ENCODE results near the gene GZF1. TPM values are rescaled to one million over a fixed set of nuclear protein-coding genes. Genes with fewer than 3 reads are reported as not detected.

The GZF1 gene
- total RNA-seq, 1 donor from 2014 or later, result 12.6 TPM

DNA sequence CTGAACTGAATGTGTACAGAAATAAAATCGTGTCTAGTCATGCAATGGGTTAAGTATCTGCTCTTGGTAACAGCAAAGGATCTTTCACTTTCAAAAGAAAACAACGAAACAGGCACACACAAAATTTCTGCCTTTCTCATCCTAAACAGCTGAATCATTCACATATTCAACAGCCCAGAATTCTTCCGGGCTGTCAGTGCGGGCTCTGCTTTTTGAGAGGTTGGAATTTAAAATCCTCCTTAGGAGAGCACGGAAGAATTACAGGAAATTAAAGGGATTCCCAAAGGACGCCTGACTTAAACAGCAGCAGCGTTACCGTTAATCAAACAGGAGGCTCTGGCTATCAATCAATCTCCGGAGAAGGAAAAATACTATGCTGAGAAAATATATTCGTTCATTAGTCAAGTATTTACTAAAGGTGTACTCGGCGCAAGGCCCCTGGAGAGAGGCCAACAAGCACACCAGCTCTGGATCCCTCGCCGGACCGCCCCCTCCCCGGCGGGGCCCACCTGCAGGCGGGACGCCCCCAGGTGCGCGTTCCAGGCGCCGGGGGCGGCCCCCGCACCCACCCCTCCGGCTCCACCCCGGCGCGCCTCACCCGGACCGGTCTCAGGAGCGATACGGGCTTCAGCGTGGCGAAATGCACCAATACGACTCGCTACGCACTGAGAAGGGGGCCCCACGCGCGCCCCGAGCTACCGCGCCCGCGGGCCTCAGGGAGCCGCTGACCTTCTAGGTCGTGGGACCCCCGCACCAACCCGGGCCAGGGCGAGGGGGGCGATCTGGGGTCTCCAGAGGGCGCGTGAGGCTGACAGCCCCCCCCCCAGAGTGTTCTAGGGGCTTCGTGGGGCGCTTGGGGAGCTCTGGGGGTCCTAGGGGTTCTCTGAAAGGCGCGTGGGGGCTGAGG is 58.3 kb downstream of the GZF1 start:
- Mint-ChIP-seq H3K4me1 (ENCODE audit: low read depth) (peaks cover 57% of the 10 kb centered on the region), H3K27me3 (ENCODE audit: insufficient read depth) (no peaks in the 10 kb centered on the region), H3K27ac (peak overlapping the region; percentile 81), H3K9me3 (no peaks in the 10 kb centered on the region), H3K4me3 (peak overlapping the region; percentile 97), H3K36me3 (ENCODE audit: low read depth) (peaks cover 4% of the 10 kb centered on the region)
- intact Hi-C loops (cut with micrococcal nuclease), result loop anchor here (1.0 to 5.0 kb wide), 3 partner anchors 12 to 1987 kb away; partner anchors contain the start of gene GINS1
- DNase-seq (ENCODE audit: low spot score), result peak; percentile 31

GRCh38 chr20:23420943-23421931 is 59.3 kb downstream of the GZF1 start, which contains the start of gene NAPB:
TSS of gene NAPB (minus strand) at chr20:23421488. CDS start at chr20:23421402, 86 bp downstream.
- DNase-seq (ENCODE audit: low spot score), result peak; percentile 92
- Mint-ChIP-seq H3K4me3 (peak within 1 kb of the TSS; percentile 97), H3K27me3 (ENCODE audit: insufficient read depth) (no peaks in the 10 kb centered on the region), H3K36me3 (ENCODE audit: low read depth) (no peaks in the 10 kb centered on the region), H3K9me3 (no peaks in the 10 kb centered on the region), H3K4me1 (ENCODE audit: low read depth) (peaks cover 49% of the 10 kb centered on the region), H3K27ac (peak within 1 kb of the TSS; percentile 81)
- intact Hi-C loops (cut with micrococcal nuclease), result loop anchor here (1.0 to 5.0 kb wide), 6 partner anchors 13 to 1986 kb away; partner anchors contain the start of genes GINS1, GZF1 and NXT1

Other genes with a start within 250 kb of the GZF1 start
- gene NXT1, start 11.4 kb upstream of the GZF1 start, total RNA-seq, result 58.9 and 62.6 TPM in 2 replicates
- gene NAPB, start 59.3 kb downstream of the GZF1 start, total RNA-seq, result 14.0 and 15.5 TPM in 2 replicates
- gene CSTL1, start 77.5 kb downstream of the GZF1 start, total RNA-seq, result not detected in 2 replicates
- gene CST11, start 90.7 kb downstream of the GZF1 start, total RNA-seq, result not detected in 2 replicates
- gene CST8, start 128.9 kb downstream of the GZF1 start, total RNA-seq, result not detected in 2 replicates
- not detected in 2 replicates for gene CST9L, start 206.3 kb downstream of the GZF1 start, total RNA-seq
- gene CST9, start 243.7 kb downstream of the GZF1 start, total RNA-seq, result not detected in 2 replicates